AG09319 (cell line): Measurements from ENCODE around the gene IRS1.

Experiments used
- DNase-seq: peaks from one replicate; pipeline ENCODE4 v3.0.0-alpha.2; 2010; ENCODE audit warnings: low read depth; ENCODE audit errors: extremely low read depth
- TF ChIP-seq, protein P1 (sequence below): IDR thresholded peaks from 2 replicates; pipeline ENCODE4 v1.5.1; 2011; ENCODE audit warnings: low read depth, mild to moderate bottlenecking, inconsistent platforms, low read length, moderate library complexity

IRS1 gene

DNA sequence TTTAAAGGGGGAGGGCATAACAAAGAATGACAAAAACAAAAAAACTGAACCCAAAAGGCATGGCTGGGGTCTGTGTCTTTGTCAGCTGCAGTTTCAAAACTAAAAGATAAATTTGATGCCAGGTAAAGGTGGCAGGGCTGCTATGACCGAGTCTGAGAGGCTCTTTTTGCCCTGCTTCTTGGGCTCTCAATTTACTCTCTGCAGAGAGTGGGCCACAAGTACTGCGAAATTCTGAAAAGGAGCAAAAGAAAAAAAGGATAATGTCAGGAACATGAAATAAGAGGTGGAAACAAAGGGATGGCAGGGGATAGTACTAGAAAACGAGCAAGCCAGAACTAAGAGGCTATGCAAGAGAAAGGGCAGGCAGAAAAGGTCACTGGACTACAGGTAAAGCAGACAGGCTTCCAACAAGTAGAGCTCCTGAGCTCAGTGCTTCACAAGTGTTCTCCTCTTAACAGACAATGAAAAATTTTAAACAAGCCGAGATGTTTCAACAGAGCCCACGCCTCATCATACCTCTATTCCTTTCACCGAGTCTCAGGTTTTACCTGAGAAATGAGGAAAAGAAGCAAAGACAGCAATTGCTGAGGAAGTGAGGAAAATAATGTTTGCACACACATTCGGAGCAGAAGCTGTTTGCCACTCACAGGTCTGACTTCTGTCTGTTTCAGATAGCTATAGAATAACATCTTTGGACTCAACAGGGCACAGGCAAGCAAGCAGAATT, 7.3 kb downstream of the IRS1 start:
- TF ChIP-seq, protein P1, sequence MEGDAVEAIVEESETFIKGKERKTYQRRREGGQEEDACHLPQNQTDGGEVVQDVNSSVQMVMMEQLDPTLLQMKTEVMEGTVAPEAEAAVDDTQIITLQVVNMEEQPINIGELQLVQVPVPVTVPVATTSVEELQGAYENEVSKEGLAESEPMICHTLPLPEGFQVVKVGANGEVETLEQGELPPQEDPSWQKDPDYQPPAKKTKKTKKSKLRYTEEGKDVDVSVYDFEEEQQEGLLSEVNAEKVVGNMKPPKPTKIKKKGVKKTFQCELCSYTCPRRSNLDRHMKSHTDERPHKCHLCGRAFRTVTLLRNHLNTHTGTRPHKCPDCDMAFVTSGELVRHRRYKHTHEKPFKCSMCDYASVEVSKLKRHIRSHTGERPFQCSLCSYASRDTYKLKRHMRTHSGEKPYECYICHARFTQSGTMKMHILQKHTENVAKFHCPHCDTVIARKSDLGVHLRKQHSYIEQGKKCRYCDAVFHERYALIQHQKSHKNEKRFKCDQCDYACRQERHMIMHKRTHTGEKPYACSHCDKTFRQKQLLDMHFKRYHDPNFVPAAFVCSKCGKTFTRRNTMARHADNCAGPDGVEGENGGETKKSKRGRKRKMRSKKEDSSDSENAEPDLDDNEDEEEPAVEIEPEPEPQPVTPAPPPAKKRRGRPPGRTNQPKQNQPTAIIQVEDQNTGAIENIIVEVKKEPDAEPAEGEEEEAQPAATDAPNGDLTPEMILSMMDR: no peak
- no peak for DNase-seq

DNA sequence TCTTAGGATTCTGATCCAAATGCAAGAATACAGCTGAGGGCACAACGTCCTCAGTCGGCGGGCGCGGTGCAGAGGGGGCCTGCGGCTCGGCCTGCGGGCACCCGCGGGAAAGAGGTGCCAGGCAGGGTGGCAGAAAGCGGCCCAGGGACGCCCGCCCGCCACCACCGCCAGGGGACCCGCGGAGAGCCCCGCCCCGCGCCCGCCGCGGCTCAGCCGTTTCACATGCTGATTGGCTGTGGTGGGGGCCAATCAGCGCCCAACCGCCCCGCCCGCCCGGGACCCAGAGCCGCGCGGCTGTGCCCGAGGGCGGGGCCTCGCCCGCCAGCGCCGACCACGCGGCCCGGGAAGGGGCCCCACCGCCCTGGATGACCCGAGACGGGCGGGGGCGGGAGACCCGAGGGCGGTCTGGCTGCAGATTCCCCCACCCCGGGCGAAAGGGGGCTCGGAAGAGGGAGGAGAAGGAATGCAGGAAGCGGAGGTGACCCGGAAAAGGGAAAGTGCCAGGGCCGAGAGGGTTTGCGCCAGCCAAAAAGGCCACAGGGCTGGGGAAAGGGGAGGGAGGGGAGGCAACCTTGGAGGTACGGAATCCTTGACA, 8.0 kb downstream of the IRS1 start:
- no peak for DNase-seq
- TF ChIP-seq, protein P1: no peak

DNA sequence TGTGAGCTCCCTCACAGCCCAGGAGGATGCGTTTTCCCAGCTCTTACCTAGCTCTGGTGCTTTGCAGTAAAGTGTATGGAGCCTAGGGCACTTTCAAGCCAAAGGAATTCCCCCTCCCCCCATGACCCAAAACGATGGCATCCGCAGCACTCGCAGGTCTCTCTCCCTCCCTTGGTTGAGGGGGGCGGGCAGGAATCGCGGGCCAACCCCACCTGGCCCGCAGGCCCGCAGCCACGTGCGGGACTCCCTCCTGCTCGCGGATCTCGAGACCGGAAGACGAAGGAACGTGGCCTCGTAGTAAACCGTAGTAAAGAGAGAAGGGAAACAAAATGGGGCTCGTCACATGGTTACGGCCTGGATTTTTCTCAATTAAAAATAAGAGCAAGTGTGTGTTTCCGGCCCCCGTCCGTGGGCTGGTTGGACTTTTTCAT, 8.5 kb downstream of the IRS1 start:
- TF ChIP-seq, protein P1: no peak
- DNase-seq: no peak

DNA sequence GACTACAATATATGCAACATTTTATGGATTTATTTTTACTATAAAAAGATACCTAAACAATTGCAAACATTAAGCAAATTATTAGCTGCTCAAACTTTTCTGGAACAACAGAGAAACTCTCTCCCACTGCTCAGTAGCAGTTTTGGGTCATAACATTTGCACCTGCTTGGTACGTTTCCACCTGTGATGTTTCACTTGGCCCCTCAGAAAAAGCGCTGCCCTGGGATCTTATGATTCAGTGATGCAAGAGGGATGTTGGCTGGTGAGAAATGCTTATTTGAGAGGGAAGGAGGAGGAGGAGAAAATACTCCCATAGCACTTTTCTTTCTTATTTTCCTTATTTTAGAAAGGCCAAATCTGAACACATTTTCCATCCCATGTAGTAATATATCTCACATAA, 9.2 kb downstream of the IRS1 start:
- TF ChIP-seq, protein P1: no peak
- DNase-seq: no peak

DNA sequence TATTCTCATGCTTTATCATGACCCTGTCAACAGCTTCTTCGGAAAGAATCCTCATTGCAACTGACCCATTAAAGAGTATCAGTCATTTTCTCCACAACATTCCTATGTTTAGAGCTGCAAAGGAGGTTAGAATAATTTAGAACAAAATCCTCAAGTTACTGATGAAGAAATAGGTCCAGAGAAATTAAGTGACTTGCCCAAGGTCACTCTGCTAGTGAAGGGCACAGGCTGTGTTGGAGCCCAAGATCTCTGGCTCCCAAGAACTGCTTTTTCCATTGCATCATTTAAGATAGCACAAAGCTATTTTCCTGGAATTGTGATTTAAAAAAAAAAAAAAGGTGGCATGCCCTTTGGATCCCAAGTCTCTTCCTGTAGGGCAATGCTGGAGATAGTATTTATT, 9.6 kb downstream of the IRS1 start:
- TF ChIP-seq, protein P1: no peak
- no peak for DNase-seq

DNA sequence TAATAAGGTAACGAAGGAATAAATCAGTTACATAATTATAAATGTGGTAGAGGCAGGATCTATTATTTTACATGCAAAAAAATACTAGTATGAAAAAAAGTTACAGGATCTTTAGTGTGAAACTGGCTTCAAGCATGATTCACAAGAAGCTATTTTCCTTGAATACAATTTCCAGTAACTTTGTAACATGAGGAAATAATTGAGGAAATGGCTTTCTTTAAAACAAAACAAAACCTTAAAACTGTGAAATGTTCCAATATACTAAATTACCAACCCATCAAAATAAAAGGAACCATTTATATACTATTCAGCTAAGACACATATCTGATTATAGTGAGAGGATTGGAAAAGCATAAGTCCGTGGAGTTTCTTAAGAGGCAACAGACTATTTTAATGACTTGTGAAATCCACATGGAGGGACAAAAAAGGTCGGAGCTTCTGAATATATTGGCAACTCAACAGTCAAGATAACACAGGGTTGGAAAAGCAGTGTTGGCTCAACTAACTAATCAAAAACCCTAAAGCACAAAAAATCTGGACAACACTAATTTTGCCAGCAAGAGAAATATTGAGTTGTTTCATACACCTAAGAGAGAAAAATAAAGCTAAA, 10.6 kb downstream of the IRS1 start:
- TF ChIP-seq, protein P1: no peak
- DNase-seq: no peak

DNA sequence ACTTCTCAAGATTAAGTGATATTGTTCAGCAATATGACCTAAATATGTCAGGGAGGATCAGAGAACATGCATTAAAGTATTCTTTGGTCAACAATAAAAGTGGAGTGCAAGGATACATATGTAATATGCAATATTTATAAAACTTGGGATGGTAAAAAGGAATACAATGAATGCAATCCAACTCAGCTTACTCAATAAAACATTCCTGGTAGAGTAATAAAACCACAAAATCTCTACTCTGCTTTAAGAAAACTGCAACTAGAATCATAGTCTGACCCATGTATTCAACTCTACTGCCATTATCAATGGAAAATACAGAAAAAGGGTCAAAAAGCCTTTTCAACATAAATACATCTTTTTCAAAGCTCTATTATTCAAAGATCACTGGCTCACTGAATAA, 11.6 kb downstream of the IRS1 start:
- TF ChIP-seq, protein P1: no peak
- DNase-seq: no peak
